GM19455 (cell line): ENCODE measurements around the gene TRIM8.

Source experiments
- ATAC-seq: cut with Tn5 transposase; IDR thresholded peaks from one replicate; pipeline ENCODE4 v1.9.1; 2021; ENCODE audit not compliant: unreplicated experiment

TRIM8 gene

GRCh38 chr10:102616066-102616770 is 28.1 kb upstream of the TRIM8 start:
- ATAC-seq = no peak

GRCh38 chr10:102617041-102617440 is 27.2 kb upstream of the TRIM8 start:
- no peak for ATAC-seq

GRCh38 chr10:102617816-102618215 is 26.5 kb upstream of the TRIM8 start:
- no peak for ATAC-seq

- ATAC-seq = no peak
These were observed 24.8 kb upstream of the TRIM8 start for GRCh38 chr10:102619281-102619981.

- ATAC-seq = no peak
These were observed 24.1 kb upstream of the TRIM8 start for GRCh38 chr10:102620138-102620590.

GRCh38 chr10:102620591-102621442 is 23.5 kb upstream of the TRIM8 start:
- ATAC-seq = no peak

GRCh38 chr10:102621443-102622325 is 22.6 kb upstream of the TRIM8 start:
- ATAC-seq = no peak

GRCh38 chr10:102624094-102624493 is 20.2 kb upstream of the TRIM8 start:
- no peak for ATAC-seq

GRCh38 chr10:102624751-102625645 is 19.3 kb upstream of the TRIM8 start:
- ATAC-seq = no peak

- no peak for ATAC-seq
These were observed 18.1 kb upstream of the TRIM8 start for GRCh38 chr10:102626026-102626685.

- ATAC-seq = no peak
These were observed 17.0 kb upstream of the TRIM8 start for GRCh38 chr10:102627291-102627735.

GRCh38 chr10:102627736-102628293 is 16.5 kb upstream of the TRIM8 start:
- no peak for ATAC-seq

GRCh38 chr10:102628451-102628911 is 15.8 kb upstream of the TRIM8 start:
- ATAC-seq = no peak

GRCh38 chr10:102629661-102630614 is 14.3 kb upstream of the TRIM8 start:
- ATAC-seq = no peak

- ATAC-seq = no peak
These were observed 13.6 kb upstream of the TRIM8 start for GRCh38 chr10:102630663-102631062.

GRCh38 chr10:102631525-102632393 is 12.5 kb upstream of the TRIM8 start:
- ATAC-seq = no peak
